ENCODE results near the gene TMEM178B.

DNA sequence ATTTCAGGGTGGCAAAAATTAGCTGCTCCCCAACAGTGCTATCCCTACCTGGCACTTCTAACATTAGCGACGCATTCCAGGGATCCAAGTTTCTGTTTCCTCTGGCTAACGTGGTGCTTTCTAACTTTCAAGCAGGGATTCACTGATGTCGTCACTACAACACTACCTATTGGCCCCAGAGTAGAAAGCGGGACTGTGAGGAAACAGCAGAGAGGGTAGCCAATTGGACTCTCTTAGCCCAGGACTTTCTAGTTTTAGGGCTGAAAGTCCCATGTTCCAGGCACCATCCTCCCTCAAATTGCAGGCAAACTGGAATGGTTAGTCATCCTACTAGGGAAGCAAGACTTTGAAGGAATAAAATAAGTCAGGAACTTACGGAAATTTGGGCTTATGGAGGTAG, 388.1 kb downstream of the TMEM178B start:
- TF ChIP-seq, protein P1, sequence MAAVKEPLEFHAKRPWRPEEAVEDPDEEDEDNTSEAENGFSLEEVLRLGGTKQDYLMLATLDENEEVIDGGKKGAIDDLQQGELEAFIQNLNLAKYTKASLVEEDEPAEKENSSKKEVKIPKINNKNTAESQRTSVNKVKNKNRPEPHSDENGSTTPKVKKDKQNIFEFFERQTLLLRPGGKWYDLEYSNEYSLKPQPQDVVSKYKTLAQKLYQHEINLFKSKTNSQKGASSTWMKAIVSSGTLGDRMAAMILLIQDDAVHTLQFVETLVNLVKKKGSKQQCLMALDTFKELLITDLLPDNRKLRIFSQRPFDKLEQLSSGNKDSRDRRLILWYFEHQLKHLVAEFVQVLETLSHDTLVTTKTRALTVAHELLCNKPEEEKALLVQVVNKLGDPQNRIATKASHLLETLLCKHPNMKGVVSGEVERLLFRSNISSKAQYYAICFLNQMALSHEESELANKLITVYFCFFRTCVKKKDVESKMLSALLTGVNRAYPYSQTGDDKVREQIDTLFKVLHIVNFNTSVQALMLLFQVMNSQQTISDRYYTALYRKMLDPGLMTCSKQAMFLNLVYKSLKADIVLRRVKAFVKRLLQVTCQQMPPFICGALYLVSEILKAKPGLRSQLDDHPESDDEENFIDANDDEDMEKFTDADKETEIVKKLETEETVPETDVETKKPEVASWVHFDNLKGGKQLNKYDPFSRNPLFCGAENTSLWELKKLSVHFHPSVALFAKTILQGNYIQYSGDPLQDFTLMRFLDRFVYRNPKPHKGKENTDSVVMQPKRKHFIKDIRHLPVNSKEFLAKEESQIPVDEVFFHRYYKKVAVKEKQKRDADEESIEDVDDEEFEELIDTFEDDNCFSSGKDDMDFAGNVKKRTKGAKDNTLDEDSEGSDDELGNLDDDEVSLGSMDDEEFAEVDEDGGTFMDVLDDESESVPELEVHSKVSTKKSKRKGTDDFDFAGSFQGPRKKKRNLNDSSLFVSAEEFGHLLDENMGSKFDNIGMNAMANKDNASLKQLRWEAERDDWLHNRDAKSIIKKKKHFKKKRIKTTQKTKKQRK (IDR thresholded peaks at IDR 0.05; ENCODE audit: low read length): no peak
- no peak for TF ChIP-seq ZNF775 (CRISPR knock-in tag; IDR thresholded peaks at IDR 0.05; ENCODE audit: borderline replicate concordance)
- no peak for TF ChIP-seq EZH2 (conservative IDR thresholded peaks at IDR 0.05; ENCODE audit: low read depth, low read length)
- TF ChIP-seq, protein P2, sequence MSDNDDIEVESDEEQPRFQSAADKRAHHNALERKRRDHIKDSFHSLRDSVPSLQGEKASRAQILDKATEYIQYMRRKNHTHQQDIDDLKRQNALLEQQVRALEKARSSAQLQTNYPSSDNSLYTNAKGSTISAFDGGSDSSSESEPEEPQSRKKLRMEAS (IDR thresholded peaks at IDR 0.05): no peak
- TF ChIP-seq, protein P3, sequence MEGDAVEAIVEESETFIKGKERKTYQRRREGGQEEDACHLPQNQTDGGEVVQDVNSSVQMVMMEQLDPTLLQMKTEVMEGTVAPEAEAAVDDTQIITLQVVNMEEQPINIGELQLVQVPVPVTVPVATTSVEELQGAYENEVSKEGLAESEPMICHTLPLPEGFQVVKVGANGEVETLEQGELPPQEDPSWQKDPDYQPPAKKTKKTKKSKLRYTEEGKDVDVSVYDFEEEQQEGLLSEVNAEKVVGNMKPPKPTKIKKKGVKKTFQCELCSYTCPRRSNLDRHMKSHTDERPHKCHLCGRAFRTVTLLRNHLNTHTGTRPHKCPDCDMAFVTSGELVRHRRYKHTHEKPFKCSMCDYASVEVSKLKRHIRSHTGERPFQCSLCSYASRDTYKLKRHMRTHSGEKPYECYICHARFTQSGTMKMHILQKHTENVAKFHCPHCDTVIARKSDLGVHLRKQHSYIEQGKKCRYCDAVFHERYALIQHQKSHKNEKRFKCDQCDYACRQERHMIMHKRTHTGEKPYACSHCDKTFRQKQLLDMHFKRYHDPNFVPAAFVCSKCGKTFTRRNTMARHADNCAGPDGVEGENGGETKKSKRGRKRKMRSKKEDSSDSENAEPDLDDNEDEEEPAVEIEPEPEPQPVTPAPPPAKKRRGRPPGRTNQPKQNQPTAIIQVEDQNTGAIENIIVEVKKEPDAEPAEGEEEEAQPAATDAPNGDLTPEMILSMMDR (CRISPR knock-in tag; IDR thresholded peaks at IDR 0.05): no peak
- TF ChIP-seq ZC3H13 (CRISPR knock-in tag; IDR thresholded peaks at IDR 0.05): no peak

Data from HepG2 (cell line).